ENCODE measurements around the gene DMWD. TPM values are rescaled to one million over a fixed set of nuclear protein-coding genes. Genes with fewer than 3 reads are reported as not detected.

Gene DMWD
- total and polyA plus RNA-seq, 2 of the 13 experiments (the other 11 are each of a cell fraction or from before 2014, with no cell fraction given) = 10.3 to 14.9 TPM

- TF ChIP-seq YEATS4 (CRISPR knock-in tag; IDR thresholded peaks at IDR 0.05; ENCODE audit: borderline replicate concordance) (peak; percentile 73; the same call in 1 of the 2 replicates), RNF2 (conservative IDR thresholded peaks at IDR 0.05; ENCODE audit: low read depth) (no peak), SP1 (IDR thresholded peaks at IDR 0.05) (no peak), SP1 (CRISPR knock-in tag; IDR thresholded peaks at IDR 0.05) (0 out of 2 replicates have a peak, but pooled peaks have one; percentile 11), ZNF512B (CRISPR knock-in tag; IDR thresholded peaks at IDR 0.05; ENCODE audit: borderline replicate concordance) (no peak), TEAD2 (CRISPR knock-in tag; IDR thresholded peaks at IDR 0.05) (no peak), ZNF746 (CRISPR knock-in tag; IDR thresholded peaks at IDR 0.05) (no peak), HDAC2 (CRISPR knock-in tag; IDR thresholded peaks at IDR 0.05) (no peak; the same call in 1 of the 2 replicates), MAFK (conservative IDR thresholded peaks at IDR 0.05 in 1 of 2, IDR thresholded peaks at IDR 0.05 in 1 of 2; ENCODE audit: low read length in 2 of 2) (no peak), ARNT (IDR thresholded peaks at IDR 0.05) (no peak), MXD1 (CRISPR knock-in tag; IDR thresholded peaks at IDR 0.05) (peak; percentile 70), ZNF431 (CRISPR knock-in tag; IDR thresholded peaks at IDR 0.05; ENCODE audit: borderline replicate concordance, low read depth) (no peak), RAD21 (CRISPR knock-in tag; IDR thresholded peaks at IDR 0.05) (peak; percentile 56), ZSCAN20 (CRISPR knock-in tag; IDR thresholded peaks at IDR 0.05; ENCODE audit: borderline replicate concordance) (no peak), ZKSCAN1 (IDR thresholded peaks at IDR 0.05; ENCODE audit: low read length) (no peak), ZNF878 (CRISPR knock-in tag; IDR thresholded peaks at IDR 0.05) (no peak), CERS6 (CRISPR knock-in tag; IDR thresholded peaks at IDR 0.05) (no peak), NCOA5 (CRISPR knock-in tag; IDR thresholded peaks at IDR 0.05) (0 out of 2 replicates have a peak, but pooled peaks have one; percentile 86), ZNF558 (CRISPR knock-in tag; IDR thresholded peaks at IDR 0.05; ENCODE audit: borderline replicate concordance) (no peak), SMARCE1 (IDR thresholded peaks at IDR 0.05; ENCODE audit: borderline replicate concordance) (no peak), ZNF788 (CRISPR knock-in tag; IDR thresholded peaks at IDR 0.05; ENCODE audit: borderline replicate concordance) (0 out of 2 replicates have a peak, but pooled peaks have one; percentile 3), NFKBIZ (CRISPR knock-in tag; IDR thresholded peaks at IDR 0.05) (no peak), MEIS2 (CRISPR knock-in tag; IDR thresholded peaks at IDR 0.05) (no peak), ZMYM3 (CRISPR knock-in tag; IDR thresholded peaks at IDR 0.05) (0 out of 2 replicates have a peak, but pooled peaks have one; percentile 10), HNRNPH1 (optimal IDR thresholded peaks at IDR 0.05; ENCODE audit: low read depth, low read length) (no peak), MATR3 (CRISPR knock-in tag; IDR thresholded peaks at IDR 0.05) (no peak)
- TF ChIP-seq, protein P1, sequence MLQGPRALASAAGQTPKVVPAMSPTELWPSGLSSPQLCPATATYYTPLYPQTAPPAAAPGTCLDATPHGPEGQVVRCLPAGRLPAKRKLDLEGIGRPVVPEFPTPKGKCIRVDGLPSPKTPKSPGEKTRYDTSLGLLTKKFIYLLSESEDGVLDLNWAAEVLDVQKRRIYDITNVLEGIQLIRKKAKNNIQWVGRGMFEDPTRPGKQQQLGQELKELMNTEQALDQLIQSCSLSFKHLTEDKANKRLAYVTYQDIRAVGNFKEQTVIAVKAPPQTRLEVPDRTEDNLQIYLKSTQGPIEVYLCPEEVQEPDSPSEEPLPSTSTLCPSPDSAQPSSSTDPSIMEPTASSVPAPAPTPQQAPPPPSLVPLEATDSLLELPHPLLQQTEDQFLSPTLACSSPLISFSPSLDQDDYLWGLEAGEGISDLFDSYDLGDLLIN (CRISPR knock-in tag; IDR thresholded peaks at IDR 0.05; ENCODE audit: borderline replicate concordance) = peak; percentile 87; the same call in 1 of the 2 replicates
Measured at GRCh38 chr19:45767881-45768654, 24.6 kb downstream of the DMWD start (continued).
